Loucy (cell line): ENCODE results near the gene NDUFA8.

Experiments used
- H2AFZ ChIP-seq: fragments of 200-600 bp; sonication (generic); 2 replicates; pipeline ENCODE4 v1.6.0; 2016; ENCODE audit warnings: antibody characterized with exemption, mild to moderate bottlenecking, low read length, moderate library complexity
- H3F3A ChIP-seq: fragments of 200-600 bp; 2 replicates; pipeline ENCODE4 v1.6.0; 2016; ENCODE audit warnings: antibody characterized with exemption, low read depth, mild to moderate bottlenecking
- H3K27me3 ChIP-seq: fragments of 200-600 bp; sonication (generic); 2 replicates; pipeline ENCODE4 v1.6.1; 2014; ENCODE audit warnings: low read length, mild to moderate bottlenecking; ENCODE audit not compliant: insufficient read depth, poor library complexity, severe bottlenecking
- H3K36me3 ChIP-seq: fragments of 200-600 bp; sonication (generic); 2 replicates; pipeline ENCODE4 v1.6.1; 2016; ENCODE audit warnings: low read length; ENCODE audit not compliant: insufficient read depth
- H3K4me1 ChIP-seq: fragments of 200-600 bp; sonication (generic); 2 replicates; pipeline ENCODE4 v1.5.1; 2014; ENCODE audit warnings: low read length, mild to moderate bottlenecking; ENCODE audit not compliant: insufficient read depth, poor library complexity, severe bottlenecking
- H3K4me2 ChIP-seq: fragments of 200-600 bp; sonication (generic); 2 replicates; pipeline ENCODE4 v1.6.0; 2014; ENCODE audit warnings: antibody characterized with exemption, low read length, low read depth, mild to moderate bottlenecking; ENCODE audit not compliant: poor library complexity, severe bottlenecking
- H3K4me3 ChIP-seq: fragments of 200-600 bp; sonication (generic); 2 replicates; pipeline ENCODE4 v1.5.1; 2014; ENCODE audit warnings: low read length, mild to moderate bottlenecking, mixed read lengths; ENCODE audit not compliant: poor library complexity, severe bottlenecking
- H3K79me2 ChIP-seq: fragments of 200-600 bp; sonication (generic); 2 replicates; pipeline ENCODE4 v1.6.1; 2014; ENCODE audit warnings: low read length; ENCODE audit not compliant: insufficient read depth
- H3K9ac ChIP-seq: fragments of 200-600 bp; sonication (generic); 2 replicates; pipeline ENCODE4 v1.6.0; 2014; ENCODE audit warnings: mild to moderate bottlenecking, low read depth, low read length, moderate library complexity; ENCODE audit not compliant: poor library complexity, severe bottlenecking
- H3K9me2 ChIP-seq: fragments of 200-600 bp; sonication (generic); replicated peaks from 2 replicates; pipeline ENCODE4 v1.6.1; 2016; ENCODE audit warnings: low read depth, low read length, mixed read lengths
- H3K9me3 ChIP-seq: fragments of 200-600 bp; sonication (generic); 2 replicates; pipeline ENCODE4 v1.6.1; 2014; ENCODE audit warnings: mild to moderate bottlenecking, antibody characterized with exemption, low read length, low read depth; ENCODE audit not compliant: insufficient read depth
- H4K20me1 ChIP-seq: fragments of 200-600 bp; sonication (generic); 2 replicates; pipeline ENCODE4 v1.6.0; 2014; ENCODE audit warnings: antibody characterized with exemption, low read length, mild to moderate bottlenecking; ENCODE audit not compliant: insufficient read depth, poor library complexity, severe bottlenecking
- EZH2phosphoT487 ChIP-seq: fragments of 200-600 bp; IDR thresholded peaks from 2 replicates; pipeline ENCODE4 v1.6.1; 2018; ENCODE audit warnings: antibody characterized with exemption, mild to moderate bottlenecking, moderate library complexity, borderline replicate concordance
- TF ChIP-seq, protein P1 (sequence below): fragments of 200-600 bp; sonication (generic); conservative IDR thresholded peaks from 2 replicates; pipeline ENCODE4 v1.5.1; 2014; ENCODE audit warnings: mild to moderate bottlenecking, antibody characterized with exemption, low read length

NDUFA8 gene

DNA sequence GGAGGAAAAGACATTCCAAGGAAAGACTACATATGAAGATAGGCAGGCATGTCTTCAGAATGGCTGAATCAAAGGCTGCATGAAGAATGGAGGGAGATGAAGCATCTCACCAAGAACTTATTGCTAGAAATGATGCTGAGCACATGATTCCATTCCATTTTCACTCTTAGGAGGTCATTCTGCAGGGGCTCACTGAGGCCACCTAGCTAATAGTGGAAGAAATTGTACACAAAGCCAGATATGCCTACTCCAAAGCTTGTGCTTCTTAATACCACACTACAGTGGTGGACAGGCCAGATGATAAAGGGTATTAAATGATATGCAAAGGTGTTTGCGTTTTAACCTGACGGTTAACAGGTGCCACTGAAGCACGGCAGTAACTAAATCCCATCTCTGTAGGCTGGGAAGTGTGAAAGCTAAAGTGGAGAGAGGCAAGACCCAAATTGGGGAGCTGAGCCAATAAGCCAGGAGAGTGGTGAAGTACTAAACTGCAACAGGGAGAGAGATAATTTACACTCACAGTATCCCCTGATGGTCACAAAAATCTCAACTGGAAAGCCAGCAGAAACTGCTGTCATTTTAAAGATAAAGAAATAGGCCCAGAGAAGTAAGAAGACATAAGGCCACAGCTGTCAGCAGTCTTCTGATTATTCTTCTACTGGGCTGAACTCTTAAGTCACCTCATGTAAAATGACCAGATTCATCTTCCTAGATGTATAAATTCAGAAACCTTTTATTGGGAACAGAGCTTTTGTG lies 14.6 kb downstream of the NDUFA8 start:
- Histone ChIP-seq H2AFZ (no peak overlapping the region), H3K9ac (peak overlapping the region; percentile 57), H3K4me2 (peak overlapping the region; percentile 51), H3K9me3 (no peaks in the 10 kb centered on the region), H3F3A (no peaks in the 10 kb centered on the region), H3K4me1 (peaks cover 54% of the 10 kb centered on the region), H3K27me3 (no peaks in the 10 kb centered on the region), H3K36me3 (peaks cover 42% of the 10 kb centered on the region; the same call in 1 of the 2 replicates), H3K79me2 (peaks cover 9% of the 10 kb centered on the region; the same call in 1 of the 2 replicates), H3K9me2 (no peaks in the 10 kb centered on the region), H3K4me3 (no peak overlapping the region), H4K20me1 (no peaks in the 10 kb centered on the region)
- no peak for TF ChIP-seq EZH2phosphoT487
- TF ChIP-seq, protein P1, sequence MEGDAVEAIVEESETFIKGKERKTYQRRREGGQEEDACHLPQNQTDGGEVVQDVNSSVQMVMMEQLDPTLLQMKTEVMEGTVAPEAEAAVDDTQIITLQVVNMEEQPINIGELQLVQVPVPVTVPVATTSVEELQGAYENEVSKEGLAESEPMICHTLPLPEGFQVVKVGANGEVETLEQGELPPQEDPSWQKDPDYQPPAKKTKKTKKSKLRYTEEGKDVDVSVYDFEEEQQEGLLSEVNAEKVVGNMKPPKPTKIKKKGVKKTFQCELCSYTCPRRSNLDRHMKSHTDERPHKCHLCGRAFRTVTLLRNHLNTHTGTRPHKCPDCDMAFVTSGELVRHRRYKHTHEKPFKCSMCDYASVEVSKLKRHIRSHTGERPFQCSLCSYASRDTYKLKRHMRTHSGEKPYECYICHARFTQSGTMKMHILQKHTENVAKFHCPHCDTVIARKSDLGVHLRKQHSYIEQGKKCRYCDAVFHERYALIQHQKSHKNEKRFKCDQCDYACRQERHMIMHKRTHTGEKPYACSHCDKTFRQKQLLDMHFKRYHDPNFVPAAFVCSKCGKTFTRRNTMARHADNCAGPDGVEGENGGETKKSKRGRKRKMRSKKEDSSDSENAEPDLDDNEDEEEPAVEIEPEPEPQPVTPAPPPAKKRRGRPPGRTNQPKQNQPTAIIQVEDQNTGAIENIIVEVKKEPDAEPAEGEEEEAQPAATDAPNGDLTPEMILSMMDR, result peak; percentile 80

DNA sequence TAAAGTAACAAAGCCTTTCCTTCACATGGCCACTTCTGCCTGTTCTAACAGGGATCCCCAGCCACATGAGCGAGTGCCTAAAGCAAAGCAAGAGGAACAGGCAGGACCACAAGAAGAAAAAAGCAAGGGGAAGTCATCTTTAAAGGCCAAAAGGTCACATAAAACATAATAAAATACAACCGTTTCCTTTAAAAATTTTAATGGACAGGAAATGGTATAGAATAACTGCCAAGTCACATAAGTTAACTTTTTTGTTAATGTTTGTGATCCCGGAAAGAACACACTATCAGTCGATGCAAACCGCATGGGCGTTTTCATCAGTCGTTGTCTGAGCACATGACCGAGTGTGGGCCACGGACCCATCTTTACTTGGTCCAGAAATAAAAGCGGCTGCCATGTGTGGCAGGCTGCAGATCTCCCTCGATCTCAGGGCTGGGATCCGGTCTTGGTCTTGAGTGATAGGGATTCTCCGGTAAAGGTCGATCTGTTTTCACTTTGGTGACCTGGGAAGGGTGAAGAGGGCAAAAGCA lies 15.6 kb downstream of the NDUFA8 start:
- H3K9me2 ChIP-seq, result no peaks in the 10 kb centered on the region
- TF ChIP-seq EZH2phosphoT487, result no peak
- TF ChIP-seq, protein P1, result no peak
- H3K4me2 ChIP-seq, result peak overlapping the region; percentile 51
- H3K4me3 ChIP-seq, result peak overlapping the region; percentile 18
- H2AFZ ChIP-seq, result no peak overlapping the region
- H3K4me1 ChIP-seq, result peaks cover 60% of the 10 kb centered on the region
- no peaks in the 10 kb centered on the region; the same call in 1 of the 2 replicates for H3K79me2 ChIP-seq
- no peaks in the 10 kb centered on the region for H3K27me3 ChIP-seq
- H4K20me1 ChIP-seq, result no peaks in the 10 kb centered on the region
- peaks cover 39% of the 10 kb centered on the region; the same call in 1 of the 2 replicates for H3K36me3 ChIP-seq
- H3K9me3 ChIP-seq, result no peaks in the 10 kb centered on the region
- peak overlapping the region; percentile 67 for H3K9ac ChIP-seq
- no peaks in the 10 kb centered on the region for H3F3A ChIP-seq

DNA sequence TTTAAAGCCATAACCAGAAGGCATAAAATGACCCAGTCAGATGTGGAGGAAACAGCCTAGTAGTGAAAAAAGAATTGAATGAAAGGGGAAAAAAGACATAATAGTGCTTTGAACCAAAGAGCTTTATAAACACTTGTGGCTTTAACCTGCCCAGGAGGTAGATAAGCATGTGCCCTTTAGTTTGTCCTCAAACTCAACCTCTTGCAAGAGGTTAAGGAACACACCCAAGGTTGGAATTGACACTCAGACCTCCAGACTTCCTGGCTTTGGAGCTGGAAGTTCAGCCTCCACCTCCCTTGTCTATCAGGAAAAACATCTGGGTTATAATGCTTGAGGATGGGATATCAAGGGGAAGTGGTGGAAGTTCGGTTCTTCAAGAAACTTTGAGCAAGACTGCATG lies 16.3 kb downstream of the NDUFA8 start:
- H3K9ac ChIP-seq, result peak overlapping the region; percentile 67
- peaks cover 38% of the 10 kb centered on the region; the same call in 1 of the 2 replicates for H3K36me3 ChIP-seq
- H3K4me2 ChIP-seq, result peak overlapping the region; percentile 51
- no peaks in the 10 kb centered on the region for H3F3A ChIP-seq
- H3K27me3 ChIP-seq, result no peaks in the 10 kb centered on the region
- H4K20me1 ChIP-seq, result no peaks in the 10 kb centered on the region
- no peaks in the 10 kb centered on the region for H3K9me2 ChIP-seq
- no peak overlapping the region for H2AFZ ChIP-seq
- H3K4me3 ChIP-seq, result peak overlapping the region; percentile 18
- TF ChIP-seq, protein P1, result no peak
- no peak for TF ChIP-seq EZH2phosphoT487
- no peaks in the 10 kb centered on the region for H3K79me2 ChIP-seq
- peaks cover 60% of the 10 kb centered on the region for H3K4me1 ChIP-seq
- no peaks in the 10 kb centered on the region for H3K9me3 ChIP-seq
